K562 (cell line): ENCODE results near the gene RGS19. TPM values are rescaled to one million over a fixed set of nuclear protein-coding genes. Genes with fewer than 3 reads are reported as not detected.

Experiments
- ATAC-seq: fragments of 200-7000 bp; cut with Tn5 transposase; 3 replicates; pipeline ENCODE4 v1.9.1; 2020; ENCODE audit warnings: moderate library complexity
- BruUV-seq: library from RNA; stranded (reverse); fragments of 400-500 nt; replicated peaks from 2 replicates; lab custom pipeline; 2021; lab: Mats Ljungman, UMichigan
- CTCF ChIA-PET: fragments of 300-600 bp; formaldehyde crosslinking; extraction: SDS; loops from one replicate; lab custom pipeline; 2021; ENCODE audit warnings: low intra/inter-chr PET ratio; lab: Yijun Ruan, JAX
- POLR2A ChIA-PET: fragments of 300-600, 350-650 bp; sonication (Branson Sonifier 250); formaldehyde crosslinking; extraction: SDS; loops from one replicate; lab custom pipeline; 2021; ENCODE audit warnings: antibody characterized with exemption, inconsistent platforms; lab: Yijun Ruan, JAX
- DNase-seq, 4 experiments: peaks; one replicate each; pipeline versions ENCODE4 v3.0.0 to v3.0.0-alpha.2; 2011 to 2018; ENCODE audit warnings: low spot score in 3 of 4, mixed read lengths in 3 of 4; ENCODE audit errors: extremely low read depth in 1 of 4
- FAIRE-seq: peaks from 2 replicates; lab custom pipeline; 2011; peaks lifted over from hg19 to GRCh38; lab: Jason Lieb, UNC
- H2AFZ ChIP-seq: 2 replicates; pipeline ENCODE4 v1.6.0; 2011; ENCODE audit warnings: low read depth, low read length, control low read depth, inconsistent platforms
- H3K27ac ChIP-seq: fragments of 200-600 bp; 3 replicates; pipeline ENCODE4 v1.8.0; 2011; ENCODE audit warnings: low read depth, mild to moderate bottlenecking, control low read depth, inconsistent platforms, low read length, moderate library complexity, mixed read lengths; ENCODE audit errors: extremely low read depth
- H3K27me3 ChIP-seq, 2 experiments: fragments of 300-600 bp in 1 of 2; 2 replicates in 1 of 2; 3 replicates in 1 of 2; pipeline versions ENCODE4 v1.6.0 to v1.8.0; 2011; ENCODE audit warnings: inconsistent platforms in 2 of 2, low read length in 2 of 2, mild to moderate bottlenecking in 1 of 2, mixed read lengths in 1 of 2, moderate library complexity in 1 of 2; ENCODE audit not compliant: control insufficient read depth in 2 of 2, insufficient read depth in 2 of 2
- H3K36me3 ChIP-seq: fragments of 300-600 bp; 3 replicates; pipeline ENCODE4 v1.8.0; 2011; ENCODE audit warnings: mild to moderate bottlenecking, low read length, inconsistent platforms; ENCODE audit not compliant: control insufficient read depth, insufficient read depth
- H3K4me1 ChIP-seq, 2 experiments: fragments of 200-600 bp in 1 of 2; replicated peaks in 1 of 2; 2 replicates in 1 of 2; 3 replicates in 1 of 2; pipeline versions ENCODE4 v1.5.1 to v1.8.0; 2011; ENCODE audit warnings: inconsistent platforms in 2 of 2, low read length in 2 of 2, mild to moderate bottlenecking in 1 of 2, mixed read lengths in 1 of 2, moderate library complexity in 1 of 2; ENCODE audit not compliant: control insufficient read depth in 2 of 2, insufficient read depth in 2 of 2
- H3K4me2 ChIP-seq: 2 replicates; pipeline ENCODE4 v1.6.1; 2011; ENCODE audit warnings: low read length, control low read depth, inconsistent platforms, mixed read lengths; ENCODE audit not compliant: insufficient read depth
- H3K4me3 ChIP-seq: fragments of 200-600 bp; sonication (generic), shearing (Covaris generic); 2 replicates; pipeline ENCODE4 v1.5.1; 2016; ENCODE audit warnings: control low read depth, inconsistent platforms
- H3K79me2 ChIP-seq: fragments of 200-600 bp; 3 replicates; pipeline ENCODE4 v1.8.0; 2011; ENCODE audit warnings: low read length, inconsistent platforms; ENCODE audit not compliant: control insufficient read depth, insufficient read depth
- H3K9ac ChIP-seq, 2 experiments: 2 replicates each; pipeline versions ENCODE4 v1.6.0 to v1.6.1; 2011; ENCODE audit warnings: low read depth in 2 of 2, low read length in 2 of 2, control low read depth in 1 of 2, inconsistent platforms in 1 of 2, mild to moderate bottlenecking in 1 of 2, mixed read lengths in 1 of 2; ENCODE audit not compliant: insufficient read depth in 1 of 2
- H3K9me1 ChIP-seq: one replicate; pipeline ENCODE4 v1.6.0; 2011; ENCODE audit warnings: inconsistent platforms, mild to moderate bottlenecking, low read length, moderate library complexity; ENCODE audit not compliant: control insufficient read depth, insufficient read depth
- H3K9me3 ChIP-seq: replicated peaks from 2 replicates; pipeline ENCODE4 v1.5.1; 2011; ENCODE audit warnings: low read depth, low read length, inconsistent platforms; ENCODE audit not compliant: control insufficient read depth, insufficient read depth
- H4K20me1 ChIP-seq: replicated peaks from 2 replicates; pipeline ENCODE4 v1.6.1; 2011; ENCODE audit warnings: low read length, inconsistent platforms, mixed read lengths; ENCODE audit not compliant: control insufficient read depth, insufficient read depth
- ARID4B ChIP-seq: sonication (generic); formaldehyde crosslinking; IDR thresholded peaks from 2 replicates; pipeline ENCODE4 v1.8.0; 2022; ENCODE audit warnings: mild to moderate bottlenecking, missing genetic modification reagents
- CREB1 ChIP-seq, 2 experiments: sonication (generic) in 1 of 2; formaldehyde crosslinking in 1 of 2; IDR thresholded peaks; 2 replicates each; pipeline versions ENCODE4 v1.6.1 to v1.8.0; 2012 to 2022; ENCODE audit warnings: inconsistent platforms in 1 of 2, mild to moderate bottlenecking in 1 of 2, missing genetic modification reagents in 1 of 2, moderate library complexity in 1 of 2
- CREM ChIP-seq: IDR thresholded peaks from 2 replicates; pipeline ENCODE4 v1.6.1; 2014; ENCODE audit warnings: antibody characterized with exemption, low read depth
- ELF1 ChIP-seq: fragments of 200-800 bp; sonication (Bioruptor generic); IDR thresholded peaks from 2 replicates; pipeline ENCODE4 v1.6.1; 2016; ENCODE audit warnings: missing genetic modification characterization, missing compliant biosample characterization
- GABPB1 ChIP-seq: sonication (generic); formaldehyde crosslinking; IDR thresholded peaks from 2 replicates; pipeline ENCODE4 v1.8.0; 2022; ENCODE audit warnings: mild to moderate bottlenecking, missing genetic modification reagents
- HDGF ChIP-seq: fragments of 450-650 bp; IDR thresholded peaks from 2 replicates; pipeline ENCODE4 v1.6.1; 2016
- KAT8 ChIP-seq: fragments of 450-650 bp; IDR thresholded peaks from 2 replicates; pipeline ENCODE4 v1.6.1; 2016; ENCODE audit warnings: low read depth, mild to moderate bottlenecking
- PKNOX1 ChIP-seq: fragments of 450-650 bp; IDR thresholded peaks from 2 replicates; pipeline ENCODE4 v1.6.1; 2016
- SAP30 ChIP-seq: fragments of 200-600 bp; sonication (generic); IDR thresholded peaks from 2 replicates; pipeline ENCODE4 v1.6.1; 2012; ENCODE audit warnings: borderline replicate concordance, low read depth, mild to moderate bottlenecking, moderate library complexity, low read length, control low read depth, inconsistent platforms; ENCODE audit not compliant: insufficient read depth, poor library complexity, severe bottlenecking
- SPI1 ChIP-seq: IDR thresholded peaks from 2 replicates; pipeline ENCODE4 v1.6.1; 2011; ENCODE audit warnings: low read depth, low read length, control low read depth, borderline replicate concordance
- TCF7L2 ChIP-seq: fragments of 150-350 bp; IDR thresholded peaks from 2 replicates; pipeline ENCODE4 v1.6.1; 2016; ENCODE audit warnings: low read depth, mild to moderate bottlenecking, low read length, moderate library complexity
- WGBS: fragments of 100-300 bp; shearing (Covaris generic); methylation state at CpG from one replicate; pipeline ENCODE4 v1.1.6; 2016; ENCODE audit warnings: low coverage, mixed read lengths; ENCODE audit not compliant: insufficient coverage; ENCODE audit errors: missing lambda C conversion rate; 5-methylcytosine and 5-hydroxymethylcytosine counted together
- in situ Hi-C: fragments of 300-500 bp; cut with MboI; formaldehyde crosslinking; loops from 4 replicates; pipeline ENCODE4 v1.15.0; 2018; ENCODE audit warnings: inconsistent platforms, mixed read lengths
- intact Hi-C: fragments of 100-400 bp; cut with micrococcal nuclease; formaldehyde crosslinking; loops from 2 replicates; pipeline ENCODE4 v1.14.2; 2022
- polyA plus RNA-seq, 8 experiments: library from polyadenylated mRNA; depleted of rRNA in 4 of 8; stranded (reverse) in 5 of 8; unstranded in 3 of 8; fragments of >200 nt; fragmentation: Nextera tagmentation in 2 of 8; fragmentation: Illumina TruSeq in 1 of 8; extraction: Ambion mirVana in 2 of 8; extraction: Trizol in 1 of 8; gene quantifications; 2 replicates each; pipeline versions ENCODE4 v1.2.1 to v1.2.3, GENCODE V29; 2011 to 2014; ENCODE audit warnings: inconsistent platforms in 1 of 8, missing spikeins in 1 of 8
- total RNA-seq, 7 experiments: library from RNA; depleted of rRNA in 6 of 7; stranded (reverse); fragments of >200 nt in 6 of 7; fragmentation: Illumina TruSeq in 2 of 7; extraction: Trizol in 2 of 7; gene quantifications; 2 replicates each; pipeline versions ENCODE4 v1.2.1 to v1.2.3, GENCODE V29; 2011 to 2021; ENCODE audit warnings: low replicate concordance in 1 of 7
- TF ChIP-seq, protein P1 (sequence below): fragments of 450-650 bp; IDR thresholded peaks from 2 replicates; pipeline ENCODE4 v1.6.1; 2014; ENCODE audit warnings: low read depth, mild to moderate bottlenecking, moderate library complexity, borderline replicate concordance

RGS19 gene
- total and polyA plus RNA-seq, 9 of the 15 experiments (the other 6 are each of a cell fraction or from before 2014, with no cell fraction given): 0.41 to 23.7 (median 14.6) TPM

DNA sequence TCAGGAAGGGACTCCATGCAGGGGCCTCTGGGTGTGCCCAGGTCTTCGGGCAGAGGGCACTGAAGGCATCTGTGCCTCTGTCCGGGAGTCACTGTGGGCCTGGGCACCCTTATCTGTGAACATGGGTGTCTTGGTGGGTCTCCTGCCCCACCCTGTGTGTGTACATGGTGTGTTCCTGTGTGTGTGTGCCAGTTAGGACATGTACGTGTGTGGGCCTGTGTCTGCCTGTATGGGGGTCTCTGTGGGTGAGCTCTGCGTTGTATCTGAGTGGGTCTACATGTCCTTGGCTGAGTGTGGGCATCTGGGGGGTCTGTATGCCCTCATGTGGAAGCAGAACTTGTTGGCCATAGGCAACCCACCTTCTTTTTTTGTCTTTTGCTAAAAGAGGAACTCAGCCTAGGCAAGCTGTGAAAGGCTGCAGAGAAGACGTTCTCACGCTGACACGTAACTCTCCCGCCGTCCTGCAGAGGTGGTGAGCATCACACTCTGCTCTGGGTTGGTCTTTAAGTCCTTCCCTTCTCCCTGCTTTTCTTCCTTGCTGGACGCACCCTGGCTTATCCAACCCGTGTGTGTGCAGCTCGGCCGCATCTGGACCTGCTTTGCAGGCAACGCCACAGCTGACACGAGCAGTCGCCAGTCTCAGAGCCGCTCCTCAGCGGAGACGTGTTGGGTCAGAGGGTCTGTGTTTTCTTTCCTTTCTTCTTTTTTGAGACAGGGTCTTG is 28.6 kb upstream of the RGS19 start:
- no peaks in the 10 kb centered on the region for H3K79me2 ChIP-seq
- no TSS peak for BruUV-seq
- 4% methylated on average over 14 of the region's 19 CpGs for WGBS
- peak overlapping the region in 1 of 2 experiments; percentile 31; a peak in 2 of 4 replicates for H3K9ac ChIP-seq
- H3K4me3 ChIP-seq: no peak overlapping the region
- peaks cover 2% of the 10 kb centered on the region for H3K9me1 ChIP-seq
- ATAC-seq (peak; percentile 60), DNase-seq (peak in 1 of 4 experiments; percentile 40), FAIRE-seq (peak; percentile 44)
- no peak overlapping the region for H3K4me2 ChIP-seq
- no peaks in the 10 kb centered on the region for H3K36me3 ChIP-seq
- no peak overlapping the region for H3K27ac ChIP-seq
- H3K4me1 ChIP-seq: peaks cover 0 to 46% of the 10 kb centered on the region in 2 experiments; a peak in 3 of 5 replicates
- ChIA-PET CTCF (no interaction called here), POLR2A (interaction anchor here (0.6 to 0.7 kb wide), 3 partner anchors 24 to 483 kb away, joined by 3 read pairs; no protein-coding TSS in a partner anchor)
- H3K9me3 ChIP-seq: no peaks in the 10 kb centered on the region
- H3K27me3 ChIP-seq: peaks cover 43 to 84% of the 10 kb centered on the region in 2 experiments
- intact Hi-C loops: no loop called here
- in situ Hi-C loops: no loop called here
- H2AFZ ChIP-seq: no peak overlapping the region
- peaks cover 15% of the 10 kb centered on the region; the same call in 1 of the 2 replicates for H4K20me1 ChIP-seq
- TF ChIP-seq SAP30: no peak
- no peak for TF ChIP-seq HDGF
- TF ChIP-seq PKNOX1: no peak
- TF ChIP-seq ARID4B (CRISPR knock-in tag): peak; percentile 53; the same call in 1 of the 2 replicates
- TF ChIP-seq KAT8: no peak
- no peak for TF ChIP-seq TCF7L2
- no peak for TF ChIP-seq ELF1 (tag)
- TF ChIP-seq SPI1: peak; percentile 95
- TF ChIP-seq GABPB1 (CRISPR knock-in tag): peak; percentile 37; the same call in 1 of the 2 replicates
- peak; percentile 48; the same call in 1 of the 2 replicates for TF ChIP-seq CREM
- TF ChIP-seq CREB1 (IDR thresholded peaks at IDR 0.05): no peak
- 0 out of 2 replicates have a peak, but pooled peaks have one; percentile 24 for TF ChIP-seq CREB1 (CRISPR knock-in tag; IDR thresholded peaks at IDR 0.05)
- TF ChIP-seq, protein P1, sequence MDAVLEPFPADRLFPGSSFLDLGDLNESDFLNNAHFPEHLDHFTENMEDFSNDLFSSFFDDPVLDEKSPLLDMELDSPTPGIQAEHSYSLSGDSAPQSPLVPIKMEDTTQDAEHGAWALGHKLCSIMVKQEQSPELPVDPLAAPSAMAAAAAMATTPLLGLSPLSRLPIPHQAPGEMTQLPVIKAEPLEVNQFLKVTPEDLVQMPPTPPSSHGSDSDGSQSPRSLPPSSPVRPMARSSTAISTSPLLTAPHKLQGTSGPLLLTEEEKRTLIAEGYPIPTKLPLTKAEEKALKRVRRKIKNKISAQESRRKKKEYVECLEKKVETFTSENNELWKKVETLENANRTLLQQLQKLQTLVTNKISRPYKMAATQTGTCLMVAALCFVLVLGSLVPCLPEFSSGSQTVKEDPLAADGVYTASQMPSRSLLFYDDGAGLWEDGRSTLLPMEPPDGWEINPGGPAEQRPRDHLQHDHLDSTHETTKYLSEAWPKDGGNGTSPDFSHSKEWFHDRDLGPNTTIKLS: no peak
